NCI-H1694 treated with DMSO at 0.1 percent for 48 hours (cell line): ENCODE measurements around the gene CGNL1.

ENCODE experiments used
- DNase-seq: peaks from one replicate; lab custom pipeline; 2025; lab: John Stamatoyannopoulos, UW

The CGNL1 gene

GRCh38 chr15:57460208-57460816 lies 84.0 kb downstream of the CGNL1 start:
- DNase-seq, result no peak

GRCh38 chr15:57461541-57461940 lies 85.2 kb downstream of the CGNL1 start:
- DNase-seq, result no peak

GRCh38 chr15:57462381-57462780 lies 86.1 kb downstream of the CGNL1 start:
- peak; percentile 1 for DNase-seq

- no peak for DNase-seq
Measured at GRCh38 chr15:57463360-57463759, 87.1 kb downstream of the CGNL1 start.

- no peak for DNase-seq
Measured at GRCh38 chr15:57464480-57464879, 88.2 kb downstream of the CGNL1 start.

- DNase-seq, result no peak
Measured at GRCh38 chr15:57468486-57468885, 92.2 kb downstream of the CGNL1 start.

- no peak for DNase-seq
Measured at GRCh38 chr15:57470543-57470942, 94.2 kb downstream of the CGNL1 start.

GRCh38 chr15:57472861-57473260 lies 96.6 kb downstream of the CGNL1 start:
- DNase-seq, result no peak

- DNase-seq, result no peak
Measured at GRCh38 chr15:57476533-57476975, 100.2 kb downstream of the CGNL1 start.

GRCh38 chr15:57477736-57478522 lies 101.6 kb downstream of the CGNL1 start:
- no peak for DNase-seq

GRCh38 chr15:57479005-57479404 lies 102.7 kb downstream of the CGNL1 start:
- DNase-seq, result no peak

- no peak for DNase-seq
Measured at GRCh38 chr15:57481038-57481705, 104.9 kb downstream of the CGNL1 start.

- no peak for DNase-seq
Measured at GRCh38 chr15:57485869-57486268, 109.6 kb downstream of the CGNL1 start.

GRCh38 chr15:57486833-57487232 lies 110.5 kb downstream of the CGNL1 start:
- no peak for DNase-seq

GRCh38 chr15:57489122-57489521 lies 112.8 kb downstream of the CGNL1 start:
- no peak for DNase-seq

GRCh38 chr15:57493351-57493750 lies 117.0 kb downstream of the CGNL1 start:
- no peak for DNase-seq

GRCh38 chr15:57494581-57494980 lies 118.3 kb downstream of the CGNL1 start:
- DNase-seq, result no peak

- DNase-seq, result no peak
Measured at GRCh38 chr15:57495041-57495440, 118.7 kb downstream of the CGNL1 start.

- DNase-seq, result no peak
Measured at GRCh38 chr15:57495554-57496165, 119.4 kb downstream of the CGNL1 start.

GRCh38 chr15:57496594-57496945 lies 120.3 kb downstream of the CGNL1 start:
- no peak for DNase-seq

GRCh38 chr15:57496946-57497869 lies 120.9 kb downstream of the CGNL1 start:
- no peak for DNase-seq

- no peak for DNase-seq
Measured at GRCh38 chr15:57500256-57500655, 124.0 kb downstream of the CGNL1 start.
